Stimulated activated CD4-positive, alpha-beta T cell treated with anti-CD3 and anti-CD28 coated beads, Interleukin-1b, Interleukin-23, amount 100 ng/mL, for 4 hours (primary cell): ENCODE data around the gene DUT.
A peak's percentile ranks its signal among the peaks of the same experiment; 100 is the strongest.

Experiments
- DNase-seq, 2 donors: peaks; one replicate each; pipeline ENCODE4 v3.0.0-alpha.2; 2020; ENCODE audit warnings: low read depth in 2 of 2

DUT gene

DNA sequence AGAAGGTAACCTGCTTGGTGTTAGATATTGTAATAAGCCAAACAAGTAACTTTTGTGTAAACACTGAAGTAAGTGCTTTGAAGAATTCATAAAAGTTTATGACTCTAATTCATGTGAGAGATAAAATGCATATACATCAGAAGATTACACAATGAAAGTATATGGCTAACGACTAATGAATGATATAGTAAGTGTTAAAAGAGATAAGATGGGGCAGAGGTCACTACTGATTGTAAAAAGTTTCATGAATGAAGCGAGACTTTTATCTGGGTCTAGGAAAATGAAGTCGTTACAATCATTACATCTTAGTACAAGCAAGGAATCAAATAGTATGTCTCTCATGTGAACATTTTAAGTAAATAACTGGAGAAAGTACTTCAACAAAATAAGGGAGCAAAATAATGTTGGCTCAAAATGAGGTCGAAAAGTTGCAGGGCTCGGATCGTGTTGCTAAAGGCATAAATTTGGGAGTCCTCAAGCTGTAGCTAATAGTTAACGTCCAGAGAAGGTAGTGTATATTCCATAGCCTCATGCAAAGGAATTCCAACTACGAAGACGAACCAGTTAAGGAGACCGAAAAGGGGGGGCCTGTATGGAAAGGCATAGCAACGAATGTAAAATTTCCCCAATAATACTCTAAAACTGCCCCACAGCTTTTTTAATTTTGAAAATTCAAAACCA is 984 bp upstream of the DUT start:
- no peak for DNase-seq

- peak; percentile 61 to 76 for DNase-seq
Measured at GRCh38 chr15:48331796-48332641, 790 bp downstream of the DUT start.

GRCh38 chr15:48332642-48333034 is 1.4 kb downstream of the DUT start:
- DNase-seq: no peak

DNA sequence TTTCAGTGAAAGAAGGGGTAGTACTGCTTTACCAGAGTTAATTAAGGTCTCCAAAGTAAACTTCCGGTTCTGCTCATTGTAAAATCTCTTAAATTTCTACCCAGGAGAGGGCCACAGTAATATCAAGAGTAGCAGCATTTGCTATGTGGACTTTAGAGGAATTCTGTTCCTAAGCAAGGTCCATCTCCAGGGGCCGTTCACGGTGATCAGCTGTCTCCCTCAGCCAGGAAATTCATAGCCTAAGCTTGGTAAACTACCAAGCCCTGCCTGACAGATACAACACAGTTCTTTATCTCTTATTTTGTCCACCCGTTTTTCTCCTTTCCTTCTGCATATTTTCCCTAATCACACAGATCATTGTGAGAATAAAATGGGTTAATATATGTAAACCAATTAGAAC is 2.3 kb downstream of the DUT start:
- DNase-seq: no peak

DNA sequence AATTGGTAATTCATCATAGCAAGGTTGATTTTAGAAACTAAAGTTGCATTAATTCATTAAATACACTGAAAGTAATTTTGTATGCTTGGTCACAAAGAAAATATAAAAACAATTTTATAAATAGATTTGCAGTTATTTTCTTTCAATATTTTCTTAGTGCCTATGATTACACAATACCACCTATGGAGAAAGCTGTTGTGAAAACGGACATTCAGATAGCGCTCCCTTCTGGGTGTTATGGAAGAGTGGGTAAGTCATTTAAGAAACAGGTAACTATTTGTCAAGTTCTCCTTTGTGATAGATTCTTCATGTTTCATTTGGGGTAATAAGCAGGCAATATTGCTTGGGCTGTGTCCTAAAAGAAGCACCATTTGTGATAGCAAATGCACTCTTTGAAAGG is 3.0 kb downstream of the DUT start:
- DNase-seq: no peak

DNA sequence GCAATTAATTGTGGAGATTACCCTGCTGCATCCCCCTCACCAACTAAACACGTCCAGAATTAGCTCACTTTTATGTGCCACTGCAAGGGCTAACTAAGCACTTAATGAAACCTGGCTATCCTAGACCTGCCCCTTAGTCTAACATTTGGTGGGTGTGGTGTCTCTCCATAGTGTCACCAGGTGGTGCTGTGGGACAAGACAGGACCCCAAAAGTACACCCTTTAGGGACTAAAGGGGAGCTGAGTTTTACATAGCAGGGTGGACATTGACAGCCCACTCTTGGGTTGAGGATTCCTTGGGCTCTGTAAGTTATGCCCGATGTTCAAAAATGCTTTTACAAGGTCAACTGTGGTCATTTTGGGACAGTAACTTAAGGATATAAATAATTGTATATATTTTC is 5.7 kb downstream of the DUT start:
- DNase-seq: no peak

DNA sequence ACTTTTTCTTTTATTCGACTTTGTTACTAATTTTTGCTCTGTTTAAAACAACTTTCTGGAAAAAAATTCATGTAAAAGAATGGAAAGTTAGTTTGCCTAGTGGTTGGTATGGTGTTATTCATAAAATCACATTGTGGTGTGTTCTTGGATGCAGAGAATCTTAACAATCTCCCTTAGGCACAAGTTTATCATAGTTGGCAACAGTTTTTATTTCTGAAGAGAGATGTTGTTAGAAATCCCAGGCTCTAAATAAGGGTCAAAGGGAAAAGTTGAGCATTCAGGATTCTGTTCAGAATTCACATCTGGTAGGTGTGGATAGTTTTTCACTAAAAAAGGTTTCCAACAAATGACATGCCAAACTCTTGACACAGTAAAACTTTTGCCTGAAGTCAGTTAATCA is 6.4 kb downstream of the DUT start:
- DNase-seq: no peak

DNA sequence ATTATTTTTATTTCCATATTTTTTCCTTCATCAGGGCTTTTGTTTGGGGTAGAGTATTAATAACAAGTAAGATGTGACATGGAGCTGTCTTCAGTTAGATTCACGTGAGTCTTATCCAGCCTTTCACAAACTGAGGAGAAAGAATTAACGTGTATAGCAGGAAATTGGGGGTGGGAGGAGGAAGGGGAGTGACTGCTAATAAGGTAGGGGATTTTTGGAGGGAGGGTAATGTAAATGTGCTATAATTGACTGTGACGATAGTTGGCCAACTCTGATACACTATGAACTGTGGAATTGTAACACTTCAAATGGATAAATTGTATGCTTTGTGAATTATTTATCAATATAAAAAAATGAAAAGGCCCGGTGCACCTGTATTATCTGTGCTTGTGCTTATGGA is 8.9 kb downstream of the DUT start:
- DNase-seq: no peak

DNA sequence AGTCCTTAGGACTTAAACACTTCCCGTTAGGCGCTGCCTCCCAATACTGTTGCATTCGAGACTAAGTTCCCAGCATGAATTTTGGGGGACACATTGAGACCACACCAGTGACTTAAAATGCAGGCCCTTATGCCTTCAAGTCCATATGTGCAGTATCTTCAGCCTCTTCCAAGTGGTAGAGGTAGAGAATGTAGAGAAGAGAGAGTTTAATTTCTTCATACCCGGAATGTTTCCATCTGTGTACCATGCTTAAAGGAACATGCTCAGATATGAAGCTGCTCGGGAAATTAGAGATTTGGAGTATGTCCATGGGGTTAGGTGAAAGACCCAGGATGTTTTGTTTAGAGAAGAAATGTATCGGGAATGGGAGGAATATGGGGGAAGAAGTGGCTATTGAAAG is 12.6 kb downstream of the DUT start:
- DNase-seq: no peak

GRCh38 chr15:48345516-48345915 is 14.3 kb downstream of the DUT start:
- DNase-seq: no peak

DNA sequence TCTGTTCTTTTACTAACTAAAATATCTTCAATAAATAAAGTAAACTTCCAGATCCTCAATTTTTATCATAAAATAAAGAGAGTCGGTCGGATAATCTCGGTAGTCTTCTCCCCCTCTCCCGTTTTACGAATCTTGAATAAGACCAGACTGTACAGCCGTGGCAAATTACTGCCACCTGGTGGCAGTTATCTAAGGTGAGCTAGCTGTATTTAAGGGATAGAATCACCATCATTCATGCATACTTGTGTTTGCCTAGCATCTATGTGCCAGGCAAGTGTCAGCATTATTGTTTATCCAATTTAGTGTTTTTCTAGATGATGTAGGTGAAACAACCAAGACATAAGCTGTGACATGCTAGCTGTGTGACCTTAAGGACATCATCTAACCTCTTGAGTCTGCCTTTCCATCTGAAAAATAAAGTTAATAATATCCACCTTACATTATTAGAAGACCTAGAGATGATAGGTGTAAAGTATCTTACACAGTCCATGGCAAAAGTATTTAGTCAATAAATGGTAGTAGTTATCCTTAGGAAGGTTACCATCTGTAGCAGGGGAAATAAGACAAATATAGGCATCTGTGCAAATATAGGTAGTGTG is 21.3 kb downstream of the DUT start:
- DNase-seq: peak; percentile 3 to 35

- no peak for DNase-seq
Measured at GRCh38 chr15:48354694-48355303, 23.6 kb downstream of the DUT start.

DNA sequence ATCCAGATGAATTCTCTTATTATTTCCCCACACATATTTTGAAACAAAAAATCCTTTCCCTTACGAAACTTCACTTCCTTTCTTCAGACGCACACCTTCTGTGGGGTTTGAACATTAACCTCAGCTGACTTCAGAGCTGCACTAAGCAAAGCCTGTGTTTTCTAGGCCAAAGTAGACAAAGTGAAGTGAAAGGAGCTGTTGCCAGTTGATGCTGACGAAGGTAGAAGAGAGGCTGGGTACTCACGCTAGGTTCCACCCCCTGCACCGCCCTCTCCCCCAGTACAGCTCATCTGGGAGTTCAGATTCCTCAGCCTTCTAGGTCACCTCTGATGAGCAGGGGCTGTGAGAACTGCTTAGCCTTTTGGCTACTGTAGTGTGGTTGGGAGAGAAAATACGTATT is 24.1 kb downstream of the DUT start:
- DNase-seq: no peak

GRCh38 chr15:48358229-48359152 is 27.3 kb downstream of the DUT start:
- DNase-seq: no peak

DNA sequence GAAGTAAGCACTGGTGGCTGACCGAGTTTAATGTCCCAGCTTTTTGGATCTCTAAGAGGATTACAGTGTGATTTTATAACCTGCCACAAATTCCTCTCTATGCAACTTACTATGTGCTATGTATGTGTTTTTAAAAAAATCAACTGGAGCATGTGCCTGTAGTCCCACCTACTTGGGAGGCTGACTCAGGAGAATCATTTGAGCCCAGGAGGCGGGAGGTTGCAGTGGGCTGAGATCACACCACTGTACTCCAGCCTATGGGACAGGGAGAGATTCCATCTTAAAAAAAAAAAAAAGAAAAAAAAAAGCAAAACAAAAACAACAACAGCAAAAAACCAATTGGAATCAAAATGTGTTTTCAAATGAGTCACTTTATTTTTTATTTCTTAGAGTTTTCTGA is 29.6 kb downstream of the DUT start:
- no peak for DNase-seq

DNA sequence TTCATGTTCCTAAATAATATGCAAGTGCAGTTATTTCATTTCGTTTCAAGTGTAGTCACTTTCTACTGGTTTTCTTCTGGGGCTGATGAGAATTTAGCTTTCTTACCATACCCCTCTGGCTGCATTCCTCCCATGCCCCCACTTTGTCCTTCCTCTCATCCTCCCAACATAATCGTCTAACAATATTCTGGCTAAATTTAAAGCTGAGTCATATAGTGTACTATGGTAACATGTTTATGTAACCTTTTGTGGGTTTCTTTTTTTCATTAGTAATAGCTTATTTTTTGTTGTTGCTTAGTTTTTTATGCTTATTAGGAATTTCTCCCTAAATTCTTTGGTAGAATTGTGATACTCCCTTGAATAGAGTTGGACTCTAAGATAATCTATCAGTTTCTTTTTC is 30.5 kb downstream of the DUT start:
- no peak for DNase-seq

GRCh38 chr15:48363474-48363873 is 32.2 kb downstream of the DUT start:
- no peak for DNase-seq

DNA sequence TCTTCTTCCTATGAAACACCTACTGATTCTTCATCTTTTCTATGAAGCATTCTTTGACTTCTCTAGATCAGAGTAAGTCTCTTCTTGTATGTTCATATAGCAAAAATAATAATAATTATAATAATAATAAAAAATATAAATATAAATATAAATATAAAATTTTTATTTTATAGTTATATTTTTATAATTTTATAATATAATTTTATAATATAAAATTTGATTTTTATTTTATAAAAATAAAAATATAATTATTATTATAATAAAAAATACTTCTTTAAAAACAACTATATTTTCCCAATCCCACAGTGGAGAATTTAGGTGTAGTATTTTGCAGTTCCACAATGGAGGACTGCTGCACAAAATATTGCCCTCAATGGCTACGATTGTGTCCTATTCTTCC is 34.3 kb downstream of the DUT start:
- no peak for DNase-seq

DNA sequence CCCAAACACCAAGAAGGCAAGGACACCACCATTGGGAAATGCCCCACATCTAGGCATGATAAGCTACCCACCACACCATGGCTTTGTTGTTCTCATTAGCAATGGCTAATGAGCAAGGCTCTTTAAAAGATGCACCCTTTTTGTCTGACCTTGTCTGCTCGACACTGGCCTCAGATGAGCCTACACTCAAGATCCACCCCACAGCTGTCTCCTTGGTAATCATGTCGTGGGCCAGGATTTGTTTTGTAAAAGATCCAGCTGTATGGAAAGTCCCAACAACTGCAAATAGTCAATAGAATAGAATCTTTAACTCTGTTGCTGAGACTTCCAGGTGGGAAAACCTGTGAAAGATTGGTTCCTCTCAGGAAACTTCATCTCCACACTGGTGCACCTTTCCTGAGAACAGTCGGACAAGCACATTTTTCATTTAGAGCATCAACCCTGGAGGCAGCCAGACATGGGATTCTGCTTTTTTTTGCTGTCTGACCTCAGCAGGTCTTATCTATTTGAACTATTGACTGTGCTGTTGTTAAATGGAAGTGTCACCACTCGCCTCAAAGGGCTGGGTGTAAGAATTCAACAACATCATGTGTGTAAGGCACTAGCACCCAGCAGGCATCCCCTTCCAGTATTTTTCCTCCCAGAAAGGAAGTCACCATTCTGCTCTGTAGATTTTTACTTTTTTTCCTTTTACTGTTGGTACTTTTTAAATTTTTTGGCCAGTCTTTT is 35.5 kb downstream of the DUT start:
- no peak for DNase-seq

- no peak for DNase-seq
Measured at GRCh38 chr15:48367483-48367882, 36.3 kb downstream of the DUT start.

- DNase-seq: no peak
Measured at GRCh38 chr15:48370460-48370859, 39.2 kb downstream of the DUT start.
